Heart right ventricle (tissue), 16 donors: ENCODE results near the gene RABGGTB. TPM values are rescaled to one million over a fixed set of nuclear protein-coding genes. Genes with fewer than 3 reads are reported as not detected.
"Not testable (repeated sequence)": the region's sequence is repeated elsewhere in the genome, so short reads cannot be mapped to it uniquely, and the experiment has no call there.

Source experiments
- ATAC-seq, 8 donors: fragments of 200-7000 bp; cut with Tn5 transposase; one replicate each; pipeline ENCODE4 v1.9.1; 2020; ENCODE audit warnings: mild to moderate bottlenecking in 8 of 8, moderate library complexity in 8 of 8, moderate number of reproducible peaks in 1 of 8
- DNase-seq, 2 donors: peaks; one replicate each; pipeline ENCODE4 v3.0.0-alpha.2; 2020
- H3K27ac ChIP-seq, 10 donors: fragments of 200-600 bp; sonication (generic) in 2 of 10; one replicate each; pipeline versions ENCODE4 v1.5.0 to v1.8.0; 2020 to 2022; ENCODE audit warnings: mild to moderate bottlenecking in 3 of 10
- H3K27me3 ChIP-seq, 7 donors: fragments of 200-600 bp; one replicate each; pipeline ENCODE4 v1.8.0; 2021 to 2022; ENCODE audit warnings: mild to moderate bottlenecking in 2 of 7
- H3K36me3 ChIP-seq, 9 donors: fragments of 200-600 bp; sonication (generic) in 1 of 9; one replicate each; pipeline versions ENCODE4 v1.5.0 to v1.8.0; 2020 to 2022; ENCODE audit warnings: mild to moderate bottlenecking in 2 of 9
- H3K4me1 ChIP-seq, 9 donors: fragments of 200-600 bp; sonication (generic) in 1 of 9; one replicate each; pipeline versions ENCODE4 v1.5.0 to v1.8.0; 2020 to 2022; ENCODE audit warnings: mild to moderate bottlenecking in 4 of 9
- H3K4me3 ChIP-seq, 10 donors: fragments of 200-600 bp; sonication (generic) in 2 of 10; one replicate each; pipeline versions ENCODE4 v1.5.0 to v1.8.0; 2020 to 2022; ENCODE audit warnings: mild to moderate bottlenecking in 7 of 10, moderate library complexity in 2 of 10
- H3K9me3 ChIP-seq, 11 donors: fragments of 200-600 bp in 10 of 11; sonication (generic) in 2 of 11; one replicate each; pipeline versions ENCODE4 v1.5.0 to v1.8.0; 2013 to 2022; ENCODE audit warnings: mild to moderate bottlenecking in 2 of 11, control low read depth in 1 of 11, moderate library complexity in 1 of 11
- CTCF ChIP-seq, 9 donors: fragments of 200-600 bp; sonication (generic) in 2 of 9; IDR thresholded peaks; one replicate each; pipeline versions ENCODE4 v1.5.0 to v1.8.0; 2021 to 2022; ENCODE audit warnings: antibody characterized with exemption in 9 of 9, mild to moderate bottlenecking in 5 of 9, moderate library complexity in 1 of 9
- WGBS, 2 donors: extraction: QIAGEN DNeasy Blood & Tissue Kit; methylation state at CpG; one replicate each; pipeline ENCODE4 v1.1.7; 2013; ENCODE audit warnings: inconsistent platforms in 1 of 2; 5-methylcytosine and 5-hydroxymethylcytosine counted together
- intact Hi-C, 10 donors: fragments of 100-400 bp; cut with DNase I; formaldehyde crosslinking; loops; one replicate each; pipeline versions ENCODE4 v1.11.1 to v1.14.2; 2022
- polyA plus RNA-seq, 2 donors: library from polyadenylated mRNA; stranded (reverse); fragments of 200-250 nt; gene quantifications; one replicate each; pipeline ENCODE4 v1.2.3, GENCODE V29; 2013
- total RNA-seq, 10 donors: library from RNA; stranded (reverse); fragmentation: NEBNext Ultra II Directional in 3 of 10; extraction: Animal tissue kit (Norgen Biotek cat#: 25700) in 3 of 10; gene quantifications; one replicate each; pipeline versions ENCODE4 v1.2.1 to v1.2.4, GENCODE V29; 2021 to 2023
- donor health status: Arrhythmogenic right ventricular cardiomyopathy.
- donor health status: ischemic (EF 13 %, LVEDD 7.1; RV severe dilation, severe dysfunction).
- donor health status: healthy with polysubstance abuse.
- donor health status: DM: no; HTN: yes; CAD: no.
- donor health status: DM: no; HTN: no; CAD: no.
- donor health status: ischemic (EF 25% LVEDD 6.9; RV normal size, moderate dysfunction).
- donor health status: ischemic (EF 25% LVEDD 5.7; RV mildly dilated, moderate dysfunction).
- donor health status: healthy.
- donor health status: DM: yes; HTN: yes; CAD: no.
- donor health status: Ischemic cardiomyopathy.
- donor health status: ischemic (EF 35%, LVEDD 5.7; RV mildly dilated, moderate dysfunction).
- donor health status: nonischemic (EF 11% LVEDD 7.7; RV severe dilation, severe dysfunction).
- donor health status: DM: yes; HTN: yes; CAD: no.
- donor health status: PGD.
- donor health status: ischemic (EF 29% LVEDD 5.4; RV normal size, mild dysfunction).
- donor health status: nonischemic (EF 23%, LVEDD 6.1; RV moderate dilation, normal function).

RABGGTB gene
- total and polyA plus RNA-seq, 12 donors = 48.3 to 75.7 (median 64.3) TPM

DNA sequence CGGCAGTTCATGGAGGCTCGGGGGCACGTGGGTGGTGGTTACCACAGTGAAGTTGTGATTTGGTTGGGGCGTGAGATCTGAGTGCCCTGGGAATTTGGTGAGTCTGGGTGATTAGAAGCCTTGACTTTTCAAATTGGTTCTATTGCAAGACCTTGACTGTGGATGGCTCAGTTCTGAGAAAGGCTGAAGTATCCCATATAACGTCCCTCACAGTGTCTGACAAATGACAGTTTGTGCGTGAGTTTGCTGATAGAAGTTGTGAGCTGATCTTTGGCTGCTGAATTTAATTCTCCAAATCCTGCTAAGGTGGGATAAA, 11.2 kb downstream of the RABGGTB start:
- intact Hi-C loops = no loop called here
- peak in 1 of 8 donors; percentile 23 for ATAC-seq

GRCh38 chr1:75797606-75798216, 11.7 kb downstream of the RABGGTB start:
- WGBS, 2 donors = 93 to 94% methylated on average over 13 of the region's 13 CpGs
- intact Hi-C loops = no loop called here
- H3K27me3 ChIP-seq = no peaks in the 10 kb centered on the region
- ATAC-seq (no peak), DNase-seq (no peak)
- no peaks in the 10 kb centered on the region for H3K9me3 ChIP-seq
- no peak overlapping the region for H3K27ac ChIP-seq
- TF ChIP-seq CTCF (IDR thresholded peaks at IDR 0.05) = no peak
- H3K4me1 ChIP-seq = no peaks in the 10 kb centered on the region
- H3K36me3 ChIP-seq = peaks cover 0 to 75% (median 43%) of the 10 kb centered on the region in 9 donors
- H3K4me3 ChIP-seq = no peak overlapping the region

More for the DNA sequence above, 11.2 kb downstream of the RABGGTB start:
- H3K27ac ChIP-seq = no peak overlapping the region
- H3K36me3 ChIP-seq = peaks cover 0 to 80% (median 48%) of the 10 kb centered on the region in 9 donors
- no peak for TF ChIP-seq CTCF (IDR thresholded peaks at IDR 0.05)
- H3K27me3 ChIP-seq = no peaks in the 10 kb centered on the region
- no peaks in the 10 kb centered on the region for H3K4me1 ChIP-seq
- no peak for DNase-seq
- no peaks in the 10 kb centered on the region for H3K9me3 ChIP-seq
- WGBS, 2 donors = 88 to 92% methylated on average over 6 of the region's 6 CpGs
- no peak overlapping the region for H3K4me3 ChIP-seq

GRCh38 chr1:75801480-75801879, 15.4 kb downstream of the RABGGTB start:
- H3K9me3 ChIP-seq, ATAC-seq, H3K27ac ChIP-seq, H3K4me1 ChIP-seq, H3K4me3 ChIP-seq, H3K27me3 ChIP-seq, DNase-seq, intact Hi-C loops: not testable (repeated sequence)
- 70 to 88% methylated on average over 2 of the region's 2 CpGs for WGBS, 2 donors
- H3K36me3 ChIP-seq = peaks cover 0 to 38% (median 10%) of the 10 kb centered on the region in 9 donors

DNA sequence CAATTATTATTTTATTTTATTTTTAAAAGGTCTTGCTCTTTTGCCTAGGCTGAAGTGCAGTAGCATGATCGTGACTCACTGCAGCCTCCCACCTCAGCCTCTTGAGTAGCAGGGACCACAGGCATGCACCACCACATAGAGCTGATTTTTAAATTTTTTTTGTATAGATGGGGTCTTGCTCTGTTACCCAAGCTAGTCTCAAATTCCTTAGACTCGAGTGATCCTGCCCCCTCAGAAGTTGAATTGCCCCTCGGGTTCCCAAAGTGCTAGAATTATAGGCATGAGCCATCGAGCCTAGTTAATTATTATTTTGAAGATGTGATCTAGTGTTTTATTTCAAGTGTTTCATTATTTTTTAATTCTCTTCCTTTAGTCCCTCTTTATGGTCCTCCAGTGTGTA, 22.9 kb downstream of the RABGGTB start:
- Histone ChIP-seq H3K36me3 (peaks cover 0 to 10% (median 0%) of the 10 kb centered on the region in 9 donors), H3K9me3 (no peaks in the 10 kb centered on the region), H3K4me3 (no peak overlapping the region), H3K4me1 (no peaks in the 10 kb centered on the region), H3K27ac (no peak overlapping the region), H3K27me3 (no peaks in the 10 kb centered on the region)
- intact Hi-C loops = no loop called here
- 94 to 95% methylated on average over 4 of the region's 4 CpGs for WGBS, 2 donors
- DNase-seq (no peak), ATAC-seq (no peak)
- no peak for TF ChIP-seq CTCF (IDR thresholded peaks at IDR 0.05)

DNA sequence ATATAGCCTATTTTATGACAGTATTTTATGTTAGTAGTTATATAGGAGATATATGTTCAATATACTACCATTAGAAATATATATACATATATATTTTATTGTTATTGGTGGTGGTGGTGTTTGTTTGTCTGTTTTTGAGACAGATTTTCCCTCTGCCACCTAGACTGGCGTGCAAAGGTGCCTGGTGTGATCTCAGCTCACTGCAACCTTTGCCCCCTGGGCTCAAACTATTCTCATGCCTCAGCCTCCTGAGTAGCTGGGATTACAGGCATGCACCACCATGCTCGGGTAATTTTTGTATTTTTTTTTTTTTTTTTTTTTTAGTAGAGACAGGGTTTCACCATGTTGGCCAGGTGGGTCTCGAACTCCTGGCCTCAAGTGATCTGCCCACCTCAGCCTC, 24.1 kb downstream of the RABGGTB start:
- intact Hi-C loops = not testable (repeated sequence)

More for the DNA sequence above, 24.1 kb downstream of the RABGGTB start:
- 93 to 97% methylated on average over 3 of the region's 3 CpGs for WGBS, 2 donors
- H3K27ac ChIP-seq, DNase-seq, H3K4me1 ChIP-seq, H3K4me3 ChIP-seq, H3K9me3 ChIP-seq, H3K27me3 ChIP-seq, ATAC-seq: not testable (repeated sequence)
- H3K36me3 ChIP-seq = peaks cover 0 to 10% (median 0%) of the 10 kb centered on the region in 9 donors
